Left lung (tissue), 10 donors: ENCODE measurements around the gene TBCD. TPM values are rescaled to one million over a fixed set of nuclear protein-coding genes. Genes with fewer than 3 reads are reported as not detected.
A peak's percentile ranks its signal among the peaks of the same experiment; 100 is the strongest.

Experiments used
- ATAC-seq: fragments of 200-7000 bp; cut with Tn5 transposase; one replicate; pipeline ENCODE4 v1.9.1; 2020; ENCODE audit warnings: moderate library complexity
- DNase-seq, 4 donors: peaks; one replicate each; pipeline ENCODE4 v3.0.0-alpha.2; 2013 to 2020
- H3K27ac ChIP-seq, 2 donors: fragments of 200-600 bp; sonication (generic) in 1 of 2; one replicate each; pipeline versions ENCODE4 v1.5.0 to v1.8.0; 2020 to 2021
- H3K27me3 ChIP-seq, 2 donors: fragments of 200-600 bp; sonication (generic) in 1 of 2; one replicate each; pipeline versions ENCODE4 v1.5.0 to v1.8.0; 2020 to 2021
- H3K36me3 ChIP-seq, 2 donors: fragments of 200-600 bp; sonication (generic) in 1 of 2; one replicate each; pipeline versions ENCODE4 v1.5.0 to v1.8.0; 2020 to 2021
- H3K4me1 ChIP-seq, 2 donors: fragments of 200-600 bp; one replicate each; pipeline ENCODE4 v1.8.0; 2021
- H3K4me3 ChIP-seq, 2 donors: fragments of 200-600 bp; sonication (generic) in 1 of 2; one replicate each; pipeline versions ENCODE4 v1.5.0 to v1.8.0; 2020 to 2021; ENCODE audit warnings: mild to moderate bottlenecking in 1 of 2
- H3K9me3 ChIP-seq, 2 donors: fragments of 200-600 bp; sonication (generic) in 1 of 2; one replicate each; pipeline versions ENCODE4 v1.5.0 to v1.8.0; 2020 to 2021
- CTCF ChIP-seq, 2 donors: fragments of 200-600 bp; sonication (generic) in 1 of 2; IDR thresholded peaks; one replicate each; pipeline versions ENCODE4 v1.5.0 to v1.8.0; 2021; ENCODE audit warnings: antibody characterized with exemption in 2 of 2
- intact Hi-C, 2 donors: fragments of 100-400 bp; cut with DNase I; formaldehyde crosslinking; loops; one replicate each; pipeline versions ENCODE4 v1.11.2 to v1.14.2; 2022
- polyA plus RNA-seq, 6 donors: library from polyadenylated mRNA; unstranded; fragments of 120-200 nt; gene quantifications; one replicate each; pipeline ENCODE4 v1.2.1, GENCODE V29; 2013; ENCODE audit not compliant: insufficient read length in 6 of 6
- total RNA-seq, 2 donors: library from RNA; stranded (reverse); fragmentation: NEBNext Ultra II Directional; extraction: Animal tissue kit (Norgen Biotek cat#: 25700); gene quantifications; one replicate each; pipeline ENCODE4 v1.2.1, GENCODE V29; 2021
- donor health status: DM: no; HTN: yes; CAD: no.
- donor health status: DM: no; HTN: no; CAD: no.

The TBCD gene
- total and polyA plus RNA-seq, 8 donors: 87.2 to 133 (median 104) TPM

GRCh38 chr17:82812601-82813000 lies 60.7 kb downstream of the TBCD start:
- H3K36me3 ChIP-seq: peaks cover 0 to 74% of the 10 kb centered on the region in 2 donors
- DNase-seq: peak in 1 of 4 donors; percentile 55
- no peak for ATAC-seq
- H3K4me3 ChIP-seq: no peak overlapping the region
- no peaks in the 10 kb centered on the region for H3K9me3 ChIP-seq
- H3K27me3 ChIP-seq: no peaks in the 10 kb centered on the region
- no peak overlapping the region for H3K27ac ChIP-seq
- TF ChIP-seq CTCF (IDR thresholded peaks at IDR 0.05): no peak
- intact Hi-C loops: no loop called here
- H3K4me1 ChIP-seq: no peaks in the 10 kb centered on the region

DNA sequence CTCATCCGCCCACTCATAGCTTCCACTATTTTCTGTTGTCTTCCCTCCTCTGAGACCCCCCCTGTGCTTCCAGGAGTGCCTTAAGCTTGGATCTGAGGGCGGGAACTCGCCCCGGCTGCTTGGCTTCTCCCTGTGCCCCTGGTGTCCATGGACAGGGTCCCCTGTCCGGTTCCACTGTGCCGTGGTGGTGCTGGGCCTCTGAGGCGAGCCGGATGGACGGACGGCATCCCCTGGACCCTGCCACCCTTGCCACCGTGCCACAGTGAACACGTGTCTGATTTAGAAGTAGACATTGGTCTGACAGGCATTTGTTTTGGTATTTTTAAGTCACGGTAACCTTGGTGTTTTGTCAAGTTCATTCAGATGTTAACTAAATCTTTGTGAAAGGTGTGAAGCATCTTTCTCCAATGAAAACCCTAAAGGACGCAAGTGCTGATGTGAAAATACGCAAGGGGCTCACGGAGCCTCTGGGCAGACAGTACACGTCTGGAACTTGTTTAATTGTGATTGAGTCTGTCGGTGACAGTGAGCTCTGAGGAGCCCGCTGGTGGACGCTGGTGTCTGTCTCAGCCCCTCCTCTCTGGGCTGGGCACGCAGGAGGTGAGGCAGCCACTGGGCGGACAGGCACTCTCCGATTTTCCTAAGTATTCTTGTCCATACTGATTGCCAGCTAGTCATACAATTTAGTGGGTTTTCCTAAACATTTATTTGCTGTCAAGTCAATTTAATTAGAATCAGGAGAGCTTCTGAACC lies 61.6 kb downstream of the TBCD start:
- ATAC-seq: no peak
- intact Hi-C loops: no loop called here
- Histone ChIP-seq H3K4me3 (no peak overlapping the region), H3K27ac (no peak overlapping the region), H3K4me1 (no peaks in the 10 kb centered on the region), H3K36me3 (peaks cover 0 to 78% of the 10 kb centered on the region in 2 donors), H3K27me3 (no peaks in the 10 kb centered on the region), H3K9me3 (no peaks in the 10 kb centered on the region)
- TF ChIP-seq CTCF (IDR thresholded peaks at IDR 0.05): no peak
- DNase-seq: peak in 1 of 4 donors; percentile 53

GRCh38 chr17:82814834-82815233 lies 63.0 kb downstream of the TBCD start:
- intact Hi-C loops: no loop called here
- ATAC-seq (no peak), DNase-seq (peak in 1 of 4 donors; percentile 59)
- no peaks in the 10 kb centered on the region for H3K27me3 ChIP-seq
- no peak overlapping the region for H3K27ac ChIP-seq
- no peaks in the 10 kb centered on the region for H3K4me1 ChIP-seq
- H3K4me3 ChIP-seq: no peak overlapping the region
- H3K36me3 ChIP-seq: peaks cover 0 to 79% of the 10 kb centered on the region in 2 donors
- TF ChIP-seq CTCF (IDR thresholded peaks at IDR 0.05): no peak
- peaks cover 0 to 7% of the 10 kb centered on the region in 2 donors for H3K9me3 ChIP-seq

DNA sequence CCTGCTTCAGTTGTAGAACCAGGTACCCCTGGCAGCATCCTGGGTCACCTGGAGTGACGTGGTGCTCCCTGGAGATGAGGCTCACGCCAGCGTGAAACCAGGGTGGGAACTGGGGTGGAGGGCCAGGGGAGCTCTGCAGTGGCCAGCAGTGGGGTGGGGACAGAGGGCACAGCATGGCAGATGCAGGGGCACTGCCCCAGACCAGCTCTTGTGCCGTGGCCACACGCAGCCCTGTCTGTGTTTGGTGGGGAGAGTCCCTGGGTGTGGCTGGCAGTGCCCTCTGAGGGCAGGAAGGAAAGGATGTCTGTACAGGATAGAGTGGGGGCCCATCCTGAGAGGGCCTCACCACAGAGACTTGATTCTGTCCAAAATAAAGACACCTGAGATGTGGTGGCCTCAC lies 63.5 kb downstream of the TBCD start:
- Histone ChIP-seq H3K27ac (no peak overlapping the region), H3K4me1 (no peaks in the 10 kb centered on the region), H3K27me3 (no peaks in the 10 kb centered on the region), H3K9me3 (peaks cover 0 to 12% of the 10 kb centered on the region in 2 donors), H3K4me3 (no peak overlapping the region), H3K36me3 (peaks cover 0 to 74% of the 10 kb centered on the region in 2 donors)
- intact Hi-C loops: no loop called here
- DNase-seq: peak in 1 of 4 donors; percentile 61
- ATAC-seq: no peak
- TF ChIP-seq CTCF (IDR thresholded peaks at IDR 0.05): no peak

DNA sequence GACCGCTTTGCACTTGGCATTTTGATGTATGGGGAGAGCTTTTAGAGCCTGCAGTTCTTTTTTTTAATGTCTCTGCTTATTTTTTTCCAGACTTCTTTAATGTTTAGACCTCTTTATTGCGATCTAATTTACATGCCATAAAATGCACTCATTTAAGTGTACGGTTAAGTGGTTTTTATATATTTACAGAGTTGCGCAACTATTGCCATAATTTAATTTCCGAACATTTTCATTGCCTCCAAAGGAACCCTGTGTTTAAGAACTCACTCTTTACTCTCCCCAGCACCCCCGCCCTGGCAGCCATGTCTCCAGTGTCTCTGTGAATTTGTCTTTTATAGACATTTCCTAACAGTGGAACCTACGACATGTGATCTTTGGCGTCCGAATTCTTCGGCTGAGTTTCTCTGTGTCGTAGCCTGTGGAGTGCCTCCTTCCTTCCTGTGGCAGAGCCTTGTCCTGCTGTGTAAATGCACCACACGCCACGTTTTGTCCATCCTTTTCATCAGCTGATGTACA lies 64.0 kb downstream of the TBCD start:
- Histone ChIP-seq H3K9me3 (peaks cover 0 to 17% of the 10 kb centered on the region in 2 donors), H3K36me3 (peaks cover 0 to 69% of the 10 kb centered on the region in 2 donors), H3K27me3 (no peaks in the 10 kb centered on the region), H3K4me3 (no peak overlapping the region), H3K4me1 (no peaks in the 10 kb centered on the region), H3K27ac (peak overlapping the region in 1 of 2 donors; percentile 40)
- TF ChIP-seq CTCF (IDR thresholded peaks at IDR 0.05): no peak
- intact Hi-C loops: no loop called here
- DNase-seq: peak in 1 of 4 donors; percentile 12
- ATAC-seq: peak; percentile 26
